ENCODE results near the gene KIAA1755. TPM values are rescaled to one million over a fixed set of nuclear protein-coding genes. Genes with fewer than 3 reads are reported as not detected.
A peak's percentile ranks its signal among the peaks of the same experiment; 100 is the strongest.

Gene KIAA1755
- total and polyA plus RNA-seq, 11 donors: 2.1 to 6.7 (median 3.5) TPM

GRCh38 chr20:38241201-38241600, 19.3 kb downstream of the KIAA1755 start:
- ATAC-seq (no peak), DNase-seq (peak in 1 of 5 donors; percentile 6)
- TF ChIP-seq, protein P1, sequence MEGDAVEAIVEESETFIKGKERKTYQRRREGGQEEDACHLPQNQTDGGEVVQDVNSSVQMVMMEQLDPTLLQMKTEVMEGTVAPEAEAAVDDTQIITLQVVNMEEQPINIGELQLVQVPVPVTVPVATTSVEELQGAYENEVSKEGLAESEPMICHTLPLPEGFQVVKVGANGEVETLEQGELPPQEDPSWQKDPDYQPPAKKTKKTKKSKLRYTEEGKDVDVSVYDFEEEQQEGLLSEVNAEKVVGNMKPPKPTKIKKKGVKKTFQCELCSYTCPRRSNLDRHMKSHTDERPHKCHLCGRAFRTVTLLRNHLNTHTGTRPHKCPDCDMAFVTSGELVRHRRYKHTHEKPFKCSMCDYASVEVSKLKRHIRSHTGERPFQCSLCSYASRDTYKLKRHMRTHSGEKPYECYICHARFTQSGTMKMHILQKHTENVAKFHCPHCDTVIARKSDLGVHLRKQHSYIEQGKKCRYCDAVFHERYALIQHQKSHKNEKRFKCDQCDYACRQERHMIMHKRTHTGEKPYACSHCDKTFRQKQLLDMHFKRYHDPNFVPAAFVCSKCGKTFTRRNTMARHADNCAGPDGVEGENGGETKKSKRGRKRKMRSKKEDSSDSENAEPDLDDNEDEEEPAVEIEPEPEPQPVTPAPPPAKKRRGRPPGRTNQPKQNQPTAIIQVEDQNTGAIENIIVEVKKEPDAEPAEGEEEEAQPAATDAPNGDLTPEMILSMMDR (IDR thresholded peaks at IDR 0.05): no peak
- TF ChIP-seq POLR2A (IDR thresholded peaks at IDR 0.05): no peak
- Histone ChIP-seq H3K27me3 (peaks cover 0 to 4% (median 0%) of the 10 kb centered on the region in 9 donors), H3K27ac (no peak overlapping the region), H3K36me3 (peaks cover 0 to 44% (median 0%) of the 10 kb centered on the region in 9 donors), H3K9me3 (peaks cover 0 to 32% (median 15%) of the 10 kb centered on the region in 12 donors), H3K4me3 (no peak overlapping the region), H3K4me1 (peaks cover 0 to 9% (median 0%) of the 10 kb centered on the region in 12 donors)
- WGBS, 4 donors: 77 to 95% (median 86%) methylated on average over 3 of the region's 3 CpGs
- intact Hi-C loops (cut with DNase I): no loop called here

GRCh38 chr20:38239441-38239840, 21.1 kb downstream of the KIAA1755 start:
- WGBS, 4 donors: 38 to 59% (median 50%) methylated on average over 3 of the region's 3 CpGs
- Histone ChIP-seq H3K9me3 (peaks cover 0 to 32% (median 15%) of the 10 kb centered on the region in 12 donors), H3K36me3 (peaks cover 0 to 38% (median 0%) of the 10 kb centered on the region in 9 donors), H3K27ac (no peak overlapping the region), H3K27me3 (peaks cover 0 to 4% (median 0%) of the 10 kb centered on the region in 9 donors), H3K4me1 (no peaks in the 10 kb centered on the region), H3K4me3 (no peak overlapping the region)
- TF ChIP-seq, protein P1 (IDR thresholded peaks at IDR 0.05): no peak
- TF ChIP-seq POLR2A (IDR thresholded peaks at IDR 0.05): no peak
- DNase-seq: no peak
- no peak for ATAC-seq
- intact Hi-C loops (cut with DNase I): loop anchor here in 4 of 10 donors (5.0 to 10.0 kb wide), 4 partner anchors 45 to 165 kb away; no protein-coding TSS in a partner anchor

DNA sequence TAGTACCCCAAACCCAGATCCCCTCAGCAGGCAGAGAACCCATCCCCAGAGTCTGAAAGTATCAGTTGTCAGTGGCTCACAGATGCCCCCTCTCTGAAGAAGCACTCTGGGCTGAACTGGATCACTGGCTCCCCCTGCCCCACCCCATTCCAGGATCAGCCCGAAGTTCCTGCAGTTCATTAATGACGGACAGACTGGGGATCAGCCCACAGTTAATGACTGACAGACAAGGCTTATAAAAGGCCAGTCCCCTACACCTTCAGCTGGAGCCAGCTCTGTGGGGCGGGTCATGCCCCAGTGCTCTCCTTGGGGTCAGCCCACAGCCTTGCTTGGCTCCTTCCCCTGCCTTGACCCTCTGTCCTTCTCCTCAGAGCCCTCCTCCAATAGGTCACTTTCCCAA, 21.7 kb downstream of the KIAA1755 start:
- intact Hi-C loops (cut with DNase I): loop anchor here in 4 of 10 donors (5.0 to 10.0 kb wide), 4 partner anchors 46 to 166 kb away; no protein-coding TSS in a partner anchor
- TF ChIP-seq POLR2A (IDR thresholded peaks at IDR 0.05): no peak
- TF ChIP-seq, protein P1 (IDR thresholded peaks at IDR 0.05): no peak
- 58 to 83% (median 64%) methylated on average over 3 of the region's 3 CpGs for WGBS, 4 donors
- Histone ChIP-seq H3K27ac (no peak overlapping the region), H3K27me3 (peaks cover 0 to 4% (median 0%) of the 10 kb centered on the region in 9 donors), H3K9me3 (peaks cover 0 to 29% (median 15%) of the 10 kb centered on the region in 12 donors), H3K4me3 (no peak overlapping the region), H3K36me3 (peaks cover 0 to 33% (median 0%) of the 10 kb centered on the region in 9 donors), H3K4me1 (no peaks in the 10 kb centered on the region)
- no peak for DNase-seq
- ATAC-seq: no peak

GRCh38 chr20:38237381-38237780, 23.2 kb downstream of the KIAA1755 start:
- Histone ChIP-seq H3K36me3 (peaks cover 0 to 28% (median 0%) of the 10 kb centered on the region in 9 donors), H3K4me3 (no peak overlapping the region), H3K4me1 (peaks cover 0 to under 1% (median 0%) of the 10 kb centered on the region in 12 donors), H3K9me3 (peaks cover 0 to 14% (median 4%) of the 10 kb centered on the region in 12 donors), H3K27ac (no peak overlapping the region), H3K27me3 (peaks cover 0 to 4% (median 0%) of the 10 kb centered on the region in 9 donors)
- no peak for DNase-seq
- TF ChIP-seq, protein P1 (IDR thresholded peaks at IDR 0.05): no peak
- no peak for TF ChIP-seq POLR2A (IDR thresholded peaks at IDR 0.05)
- 65 to 75% (median 74%) methylated on average over 3 of the region's 3 CpGs for WGBS, 4 donors
- intact Hi-C loops (cut with DNase I): loop anchor here in 4 of 10 donors (5.0 to 10.0 kb wide), 4 partner anchors 47 to 167 kb away; no protein-coding TSS in a partner anchor
- no peak for ATAC-seq

All from heart left ventricle (tissue), 16 donors.